Spleen (tissue), 11 donors: ENCODE data around the gene SLC23A2. TPM values are rescaled to one million over a fixed set of nuclear protein-coding genes. Genes with fewer than 3 reads are reported as not detected.
"Not testable (repeated sequence)": the region's sequence is repeated elsewhere in the genome, so short reads cannot be mapped to it uniquely, and the experiment has no call there.

Experiments used
- DNase-seq: peaks from one replicate; pipeline ENCODE4 v3.0.0-alpha.2; 2020
- H3K27ac ChIP-seq, 8 donors: fragments of 200-600 bp; sonication (generic) in 7 of 8; 1 replicate in 4 of 8; 2 replicates in 4 of 8; pipeline versions ENCODE4 v1.5.0 to v1.8.0; 2016 to 2021; ENCODE audit warnings: inconsistent platforms in 4 of 8, mild to moderate bottlenecking in 4 of 8, moderate library complexity in 1 of 8
- H3K27me3 ChIP-seq, 7 donors: fragments of 200-600 bp; sonication (generic) in 6 of 7; replicated peaks in 1 of 7; 1 replicate in 4 of 7; 2 replicates in 3 of 7; pipeline versions ENCODE4 v1.5.0 to v1.8.0; 2016 to 2021; ENCODE audit warnings: inconsistent platforms in 3 of 7, mild to moderate bottlenecking in 1 of 7
- H3K36me3 ChIP-seq, 6 donors: fragments of 200-600 bp; sonication (generic) in 5 of 6; 1 replicate in 4 of 6; 2 replicates in 2 of 6; pipeline versions ENCODE4 v1.5.0 to v1.8.0; 2016 to 2021; ENCODE audit warnings: inconsistent platforms in 2 of 6
- H3K4me1 ChIP-seq, 6 donors: fragments of 200-600 bp; sonication (generic) in 5 of 6; 1 replicate in 3 of 6; 2 replicates in 3 of 6; pipeline versions ENCODE4 v1.5.0 to v1.8.0; 2016 to 2021; ENCODE audit warnings: inconsistent platforms in 3 of 6
- H3K4me3 ChIP-seq, 8 donors: fragments of 200-600 bp; sonication (generic) in 7 of 8; 1 replicate in 4 of 8; 2 replicates in 4 of 8; pipeline versions ENCODE4 v1.5.0 to v1.8.0; 2016 to 2021; ENCODE audit warnings: inconsistent platforms in 4 of 8, mild to moderate bottlenecking in 4 of 8, moderate library complexity in 2 of 8
- H3K9me3 ChIP-seq, 8 donors: fragments of 200-600 bp; sonication (generic) in 7 of 8; 1 replicate in 4 of 8; 2 replicates in 4 of 8; pipeline versions ENCODE4 v1.5.0 to v1.8.0; 2016 to 2021; ENCODE audit warnings: inconsistent platforms in 4 of 8
- POLR2A ChIP-seq, 3 donors: fragments of 450-650 bp; IDR thresholded peaks; one replicate each; pipeline ENCODE4 v1.5.1; 2017; ENCODE audit warnings: antibody characterized with exemption in 3 of 3, mild to moderate bottlenecking in 1 of 3
- POLR2AphosphoS5 ChIP-seq, 3 donors: sonication (generic); formaldehyde crosslinking; IDR thresholded peaks; one replicate each; pipeline ENCODE4 v1.5.1; 2017; ENCODE audit warnings: antibody characterized with exemption in 3 of 3
- WGBS, 5 donors: extraction: QIAGEN DNeasy Blood & Tissue Kit in 3 of 5; methylation state at CpG; one replicate each; pipeline versions ENCODE4 v1.1.5 to v1.1.7; 2013 to 2018; 5-methylcytosine and 5-hydroxymethylcytosine counted together
- intact Hi-C: fragments of 100-400 bp; cut with DNase I; formaldehyde crosslinking; loops from one replicate; pipeline ENCODE4 v1.15.0; 2023; ENCODE audit warnings: low total_unique reads
- polyA plus RNA-seq, 3 donors: library from polyadenylated mRNA; stranded (reverse); fragments of 200-250 nt; gene quantifications; one replicate each; pipeline ENCODE4 v1.2.1, GENCODE V29; 2013
- total RNA-seq, 7 donors: library from RNA; depleted of rRNA in 3 of 7; stranded (reverse); fragments of >200 nt in 3 of 7; fragmentation: NEBNext Ultra II Directional in 4 of 7; extraction: Animal tissue kit (Norgen Biotek cat#: 25700) in 4 of 7; gene quantifications; one replicate each; pipeline versions ENCODE4 v1.1.0 to v1.2.1, GENCODE V29; 2016 to 2021
- TF ChIP-seq, protein P1 (sequence below), 11 experiments: fragments of 200-600 bp in 7 of 11; fragments of 450-650 bp in 4 of 11; sonication (generic) in 4 of 11; IDR thresholded peaks in 8 of 11; conservative IDR thresholded peaks in 3 of 11; 1 replicate in 7 of 11; 2 replicates in 4 of 11; pipeline versions ENCODE4 v1.4.0 to v1.8.0; 2016 to 2021; ENCODE audit warnings: antibody characterized with exemption in 11 of 11, inconsistent platforms in 4 of 11, mild to moderate bottlenecking in 1 of 11
- donor health status: healthy with polysubstance abuse.
- donor health status: DM: no; HTN: no; CAD: no; lungs with moderate emphysema.
- donor health status: DM: no; HTN: no; CAD: no.
- donor health status: Bipolar disorder and iron deficiency.
- donor health status: healthy.
- donor health status: DM: no; HTN: no; CAD: no.
- donor health status: DM: yes; HTN: yes; CAD: no.

SLC23A2 gene
- total and polyA plus RNA-seq, 10 donors = 5.1 to 72.0 (median 45.8) TPM

DNA sequence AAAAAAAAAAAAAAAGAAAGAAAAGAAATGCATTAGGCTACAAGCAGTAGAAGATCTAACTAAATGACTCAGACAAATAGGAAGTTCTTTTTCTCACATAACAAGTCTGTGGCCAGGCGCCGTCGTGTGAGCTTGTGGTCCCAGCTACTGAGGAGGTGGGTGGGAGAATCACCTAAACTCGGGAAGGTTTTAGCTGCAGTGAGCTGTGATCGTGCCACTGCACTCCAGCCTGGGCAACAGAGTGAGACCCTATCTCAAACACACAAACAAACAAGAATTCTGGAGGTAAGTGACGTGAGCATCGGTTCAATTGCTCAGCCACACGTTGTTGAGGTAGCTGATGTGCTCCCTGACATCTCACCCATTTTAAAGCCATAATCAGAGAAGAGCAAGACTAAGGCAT is 37.9 kb upstream of the SLC23A2 start:
- no peaks in the 10 kb centered on the region for H3K27me3 ChIP-seq
- no peak overlapping the region for H3K4me3 ChIP-seq
- 45 to 61% (median 52%) methylated on average over 8 of the region's 8 CpGs for WGBS, 5 donors
- DNase-seq = peak; percentile 80
- TF ChIP-seq POLR2AphosphoS5 (IDR thresholded peaks at IDR 0.05) (no peak), POLR2A (IDR thresholded peaks at IDR 0.05) (no peak)
- TF ChIP-seq, protein P1, sequence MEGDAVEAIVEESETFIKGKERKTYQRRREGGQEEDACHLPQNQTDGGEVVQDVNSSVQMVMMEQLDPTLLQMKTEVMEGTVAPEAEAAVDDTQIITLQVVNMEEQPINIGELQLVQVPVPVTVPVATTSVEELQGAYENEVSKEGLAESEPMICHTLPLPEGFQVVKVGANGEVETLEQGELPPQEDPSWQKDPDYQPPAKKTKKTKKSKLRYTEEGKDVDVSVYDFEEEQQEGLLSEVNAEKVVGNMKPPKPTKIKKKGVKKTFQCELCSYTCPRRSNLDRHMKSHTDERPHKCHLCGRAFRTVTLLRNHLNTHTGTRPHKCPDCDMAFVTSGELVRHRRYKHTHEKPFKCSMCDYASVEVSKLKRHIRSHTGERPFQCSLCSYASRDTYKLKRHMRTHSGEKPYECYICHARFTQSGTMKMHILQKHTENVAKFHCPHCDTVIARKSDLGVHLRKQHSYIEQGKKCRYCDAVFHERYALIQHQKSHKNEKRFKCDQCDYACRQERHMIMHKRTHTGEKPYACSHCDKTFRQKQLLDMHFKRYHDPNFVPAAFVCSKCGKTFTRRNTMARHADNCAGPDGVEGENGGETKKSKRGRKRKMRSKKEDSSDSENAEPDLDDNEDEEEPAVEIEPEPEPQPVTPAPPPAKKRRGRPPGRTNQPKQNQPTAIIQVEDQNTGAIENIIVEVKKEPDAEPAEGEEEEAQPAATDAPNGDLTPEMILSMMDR (IDR thresholded peaks at IDR 0.05 in 8 of 11, conservative IDR thresholded peaks at IDR 0.05 in 3 of 11) = no peak
- H3K4me1 ChIP-seq = peaks cover 0 to 26% (median 2%) of the 10 kb centered on the region in 6 donors
- no peaks in the 10 kb centered on the region for H3K36me3 ChIP-seq
- no peaks in the 10 kb centered on the region for H3K9me3 ChIP-seq
- intact Hi-C loops = no loop called here
- peak overlapping the region in 4 of 8 donors; percentile 20 to 72 (median 28) for H3K27ac ChIP-seq

DNA sequence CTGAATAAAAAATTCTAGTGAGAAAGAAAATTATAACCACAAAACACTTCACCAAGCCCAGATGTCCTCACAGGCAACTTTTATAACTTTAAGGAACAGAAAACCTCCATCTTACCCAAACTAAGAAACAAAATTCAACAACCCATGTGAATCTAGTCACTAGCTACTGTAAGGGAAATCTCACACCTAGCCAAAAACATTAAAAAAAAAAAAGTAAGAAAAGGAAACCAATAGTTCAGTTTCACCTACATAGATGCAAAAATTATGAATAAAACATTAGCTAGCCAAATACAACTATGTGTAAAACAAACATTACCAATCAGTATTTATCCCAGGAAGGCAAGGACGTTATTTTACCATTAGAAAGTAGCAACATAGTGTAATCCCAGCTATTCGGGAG is 35.5 kb upstream of the SLC23A2 start:
- H3K9me3 ChIP-seq = no peaks in the 10 kb centered on the region
- H3K27me3 ChIP-seq = no peaks in the 10 kb centered on the region
- no peak overlapping the region for H3K4me3 ChIP-seq
- peaks cover 0 to 28% (median 2%) of the 10 kb centered on the region in 6 donors for H3K4me1 ChIP-seq
- no peaks in the 10 kb centered on the region for H3K36me3 ChIP-seq
- no peak for DNase-seq
- 63 to 84% (median 82%) methylated on average over 2 of the region's 2 CpGs for WGBS, 5 donors
- H3K27ac ChIP-seq = no peak overlapping the region
- TF ChIP-seq POLR2A (IDR thresholded peaks at IDR 0.05) (no peak), POLR2AphosphoS5 (IDR thresholded peaks at IDR 0.05) (no peak)
- TF ChIP-seq, protein P1 (IDR thresholded peaks at IDR 0.05 in 8 of 11, conservative IDR thresholded peaks at IDR 0.05 in 3 of 11) = no peak
- intact Hi-C loops = no loop called here

DNA sequence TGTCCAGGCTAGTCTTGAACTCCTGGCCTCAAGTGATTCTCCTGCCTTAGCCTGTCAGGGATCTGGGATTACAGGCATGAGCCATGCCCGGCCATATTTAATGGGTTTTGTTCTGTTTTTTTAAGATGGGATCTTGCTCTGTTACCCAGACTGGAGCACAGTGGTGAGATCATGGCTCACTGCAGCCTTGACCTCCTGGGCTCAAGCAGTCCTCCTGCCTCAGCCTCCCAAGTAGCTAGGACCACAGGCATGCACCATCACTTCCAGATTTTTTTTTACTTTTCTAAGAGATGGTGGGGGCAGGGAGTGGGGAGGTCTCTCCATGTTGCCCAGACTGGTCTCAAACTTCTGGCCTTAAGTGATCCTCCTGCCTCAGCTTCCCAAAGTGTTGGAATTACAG is 34.2 kb upstream of the SLC23A2 start:
- H3K27ac ChIP-seq, DNase-seq, H3K27me3 ChIP-seq, intact Hi-C loops, H3K4me3 ChIP-seq, H3K36me3 ChIP-seq, H3K9me3 ChIP-seq: not testable (repeated sequence)
- 75 to 100% (median 88%) methylated on average over 1 of the region's 1 CpG for WGBS, 5 donors
- peaks cover 0 to 31% (median 5%) of the 10 kb centered on the region in 6 donors for H3K4me1 ChIP-seq

DNA sequence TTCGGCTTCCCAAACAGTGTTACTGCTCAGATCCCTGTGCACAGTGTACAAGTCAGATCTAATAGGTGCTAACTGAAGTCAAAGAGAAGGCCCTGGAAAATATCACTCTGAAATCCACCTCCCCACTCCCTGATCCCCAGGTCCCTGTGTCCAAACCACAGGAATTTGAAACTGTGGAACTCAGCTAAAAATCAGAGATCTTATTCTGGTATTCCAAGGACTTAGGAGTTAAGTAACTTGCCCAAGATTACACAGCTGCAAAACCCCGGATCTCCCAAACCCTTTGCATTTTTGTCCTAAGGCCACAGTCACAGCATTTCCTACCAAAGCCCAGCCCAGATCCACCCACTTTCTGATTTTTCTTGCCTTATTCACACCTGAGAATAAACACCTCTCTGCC is 32.3 kb upstream of the SLC23A2 start:
- Histone ChIP-seq H3K4me3 (no peak overlapping the region), H3K27ac (no peak overlapping the region), H3K9me3 (no peaks in the 10 kb centered on the region), H3K36me3 (no peaks in the 10 kb centered on the region), H3K27me3 (no peaks in the 10 kb centered on the region), H3K4me1 (peaks cover 0 to 23% (median 6%) of the 10 kb centered on the region in 6 donors)
- TF ChIP-seq POLR2A (IDR thresholded peaks at IDR 0.05) = no peak
- TF ChIP-seq, protein P1 (IDR thresholded peaks at IDR 0.05 in 8 of 11, conservative IDR thresholded peaks at IDR 0.05 in 3 of 11) = no peak
- TF ChIP-seq POLR2AphosphoS5 (IDR thresholded peaks at IDR 0.05) = no peak
- intact Hi-C loops = no loop called here
- WGBS, 5 donors = 67 to 93% (median 87%) methylated on average over 2 of the region's 2 CpGs
- DNase-seq = no peak

DNA sequence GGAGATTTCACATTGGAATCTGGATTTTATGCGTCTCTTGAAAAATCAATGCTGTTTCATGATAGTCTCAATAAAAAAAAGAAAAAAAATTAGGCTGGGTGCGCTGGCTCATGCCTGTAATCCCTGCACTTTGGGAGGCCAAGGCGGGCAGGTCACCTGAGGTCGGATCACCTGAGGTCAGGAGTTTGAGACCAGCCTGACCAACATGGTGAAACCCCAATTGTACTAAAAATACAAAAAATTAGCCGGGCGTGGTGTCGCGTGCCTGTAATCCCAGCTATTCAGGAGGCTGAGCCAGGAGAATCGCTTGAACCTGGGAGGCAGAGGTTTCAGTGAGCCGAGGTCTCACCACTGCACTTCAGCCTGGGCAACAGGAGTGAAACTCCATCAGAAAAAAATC is 30.4 kb upstream of the SLC23A2 start:
- H3K36me3 ChIP-seq, H3K9me3 ChIP-seq, intact Hi-C loops, H3K4me3 ChIP-seq, H3K27me3 ChIP-seq: not testable (repeated sequence)
- Histone ChIP-seq H3K4me1 (peaks cover 0 to 21% (median 4%) of the 10 kb centered on the region in 6 donors), H3K27ac (peak overlapping the region in 1 of 8 donors; percentile 44)
- DNase-seq = peak; percentile 2
- 90 to 95% (median 92%) methylated on average over 10 of the region's 10 CpGs for WGBS, 5 donors
